CD4-positive, alpha-beta memory T cell (primary cell): ENCODE measurements around the gene FBXO31. TPM values are rescaled to one million over a fixed set of nuclear protein-coding genes. Genes with fewer than 3 reads are reported as not detected.

Experiments
- CTCF ChIA-PET: fragments of 350-600 bp; sonication (Branson Sonifier 250); formaldehyde crosslinking; loops from one replicate; lab custom pipeline; 2021; ENCODE audit warnings: inconsistent platforms; ENCODE audit not compliant: partially characterized antibody; lab: Charles Lee
- POLR2A ChIA-PET: fragments of 350-600 bp; sonication (Branson Sonifier 250); formaldehyde crosslinking; loops from one replicate; lab custom pipeline; 2021; ENCODE audit not compliant: partially characterized antibody; lab: Charles Lee
- DNase-seq, 5 donors: peaks; one replicate each; pipeline versions ENCODE4 v3.0.0 to v3.0.0-alpha.2; 2020 to 2022; ENCODE audit warnings: mixed read lengths in 1 of 5
- H3K27ac ChIP-seq: one replicate; pipeline ENCODE4 v1.7.0; 2013; ENCODE audit warnings: low read depth, low read length
- H3K27me3 ChIP-seq: 2 replicates; pipeline ENCODE4 v1.7.0; 2013; ENCODE audit warnings: mild to moderate bottlenecking, low read length, moderate library complexity; ENCODE audit not compliant: insufficient read depth
- H3K36me3 ChIP-seq: 2 replicates; pipeline ENCODE4 v1.7.0; 2013; ENCODE audit warnings: mild to moderate bottlenecking, low read length, moderate library complexity; ENCODE audit not compliant: insufficient read depth
- H3K4me1 ChIP-seq: 2 replicates; pipeline ENCODE4 v1.7.0; 2013; ENCODE audit warnings: mild to moderate bottlenecking, low read length, moderate library complexity; ENCODE audit not compliant: insufficient read depth
- H3K4me3 ChIP-seq, 2 donors: one replicate each; pipeline ENCODE4 v1.7.0; 2013; ENCODE audit warnings: low read length in 2 of 2, mild to moderate bottlenecking in 1 of 2
- H3K9me3 ChIP-seq, 2 donors: one replicate each; pipeline ENCODE4 v1.7.0; 2013; ENCODE audit warnings: low read length in 2 of 2, control low read depth in 1 of 2; ENCODE audit not compliant: control insufficient read depth in 1 of 2
- H3K27ac Mint-ChIP-seq, 7 donors: one replicate each; pipeline ENCODE4 v1.8.0; 2020 to 2021; ENCODE audit warnings: mixed read lengths in 7 of 7, mild to moderate bottlenecking in 6 of 7, inconsistent platforms in 3 of 7, moderate library complexity in 3 of 7
- H3K27me3 Mint-ChIP-seq, 2 donors: one replicate each; pipeline ENCODE4 v1.8.0; 2020 to 2021; ENCODE audit warnings: mixed read lengths in 2 of 2
- H3K36me3 Mint-ChIP-seq, 2 donors: one replicate each; pipeline ENCODE4 v1.8.0; 2020 to 2021; ENCODE audit warnings: mixed read lengths in 2 of 2, inconsistent platforms in 1 of 2, mild to moderate bottlenecking in 1 of 2
- H3K4me1 Mint-ChIP-seq, 4 donors: one replicate each; pipeline ENCODE4 v1.8.0; 2020 to 2021; ENCODE audit warnings: mixed read lengths in 4 of 4, mild to moderate bottlenecking in 1 of 4
- H3K4me3 Mint-ChIP-seq, 8 donors: one replicate each; pipeline ENCODE4 v1.8.0; 2020 to 2021; ENCODE audit warnings: mixed read lengths in 8 of 8, mild to moderate bottlenecking in 7 of 8, moderate library complexity in 6 of 8, inconsistent platforms in 3 of 8
- H3K9me3 Mint-ChIP-seq, 8 donors: one replicate each; pipeline ENCODE4 v1.8.0; 2020 to 2021; ENCODE audit warnings: mixed read lengths in 8 of 8, mild to moderate bottlenecking in 5 of 8, inconsistent platforms in 3 of 8, moderate library complexity in 1 of 8
- intact Hi-C: fragments of 100-400 bp; cut with micrococcal nuclease; formaldehyde crosslinking; loops from one replicate; pipeline ENCODE4 v1.15.1; 2023
- polyA plus RNA-seq, 2 donors: library from polyadenylated mRNA; unstranded; fragments of 300-500 nt; fragmentation: Illumina TruSeq; gene quantifications; one replicate each; pipeline ENCODE4 v1.2.3, GENCODE V29; 2021
- total RNA-seq, 2 experiments: library from RNA; stranded (reverse); gene quantifications; one replicate each; pipeline ENCODE4 v1.2.3, GENCODE V29; 2021

Gene FBXO31
- total and polyA plus RNA-seq, 4 experiments from 2014 or later: 22.9 to 44.6 (median 34.5) TPM

GRCh38 chr16:87339086-87339723, 44.4 kb downstream of the FBXO31 start:
- Histone ChIP-seq H3K4me1 (peaks cover 2% of the 10 kb centered on the region), H3K9me3 (no peaks in the 10 kb centered on the region), H3K27me3 (no peaks in the 10 kb centered on the region), H3K27ac (no peak overlapping the region), H3K36me3 (peaks cover 29% of the 10 kb centered on the region), H3K4me3 (no peak overlapping the region)
- intact Hi-C loops: no loop called here
- Mint-ChIP-seq H3K4me1 (peaks cover 3 to 21% (median 10%) of the 10 kb centered on the region in 4 donors), H3K27me3 (no peaks in the 10 kb centered on the region), H3K4me3 (no peak overlapping the region), H3K27ac (peak overlapping the region in 1 of 7 donors; percentile 9), H3K36me3 (peaks cover 27 to 54% of the 10 kb centered on the region in 2 donors), H3K9me3 (no peaks in the 10 kb centered on the region)
- POLR2A ChIA-PET: no interaction called here
- DNase-seq: no peak
- CTCF ChIA-PET: no interaction called here

- no peaks in the 10 kb centered on the region for H3K9me3 Mint-ChIP-seq
- DNase-seq: no peak
- peak overlapping the region in 1 of 7 donors; percentile 67 for H3K27ac Mint-ChIP-seq
- CTCF ChIA-PET: no interaction called here
- H3K4me3 Mint-ChIP-seq: no peak overlapping the region
- Histone ChIP-seq H3K27ac (no peak overlapping the region), H3K9me3 (no peaks in the 10 kb centered on the region), H3K4me3 (no peak overlapping the region), H3K36me3 (peaks cover 29% of the 10 kb centered on the region), H3K27me3 (no peaks in the 10 kb centered on the region), H3K4me1 (no peaks in the 10 kb centered on the region)
- H3K4me1 Mint-ChIP-seq: peaks cover 3 to 14% (median 7%) of the 10 kb centered on the region in 4 donors
- H3K27me3 Mint-ChIP-seq: no peaks in the 10 kb centered on the region
- POLR2A ChIA-PET: no interaction called here
- intact Hi-C loops: no loop called here
- H3K36me3 Mint-ChIP-seq: peaks cover 27 to 57% of the 10 kb centered on the region in 2 donors
These were observed 45.3 kb downstream of the FBXO31 start for GRCh38 chr16:87338155-87338765.

GRCh38 chr16:87337262-87337771, 46.3 kb downstream of the FBXO31 start:
- no peak for DNase-seq
- Histone ChIP-seq H3K4me3 (no peak overlapping the region), H3K27me3 (no peaks in the 10 kb centered on the region), H3K36me3 (peaks cover 26% of the 10 kb centered on the region), H3K9me3 (no peaks in the 10 kb centered on the region), H3K27ac (no peak overlapping the region), H3K4me1 (no peaks in the 10 kb centered on the region)
- peaks cover 26 to 57% of the 10 kb centered on the region in 2 donors for H3K36me3 Mint-ChIP-seq
- no peak overlapping the region for H3K4me3 Mint-ChIP-seq
- H3K9me3 Mint-ChIP-seq: no peaks in the 10 kb centered on the region
- ChIA-PET CTCF (no interaction called here), POLR2A (no interaction called here)
- peaks cover 2 to 10% (median 6%) of the 10 kb centered on the region in 4 donors for H3K4me1 Mint-ChIP-seq
- no peaks in the 10 kb centered on the region for H3K27me3 Mint-ChIP-seq
- intact Hi-C loops: no loop called here
- peak overlapping the region in 4 of 7 donors; percentile 31 to 60 (median 52) for H3K27ac Mint-ChIP-seq

DNA sequence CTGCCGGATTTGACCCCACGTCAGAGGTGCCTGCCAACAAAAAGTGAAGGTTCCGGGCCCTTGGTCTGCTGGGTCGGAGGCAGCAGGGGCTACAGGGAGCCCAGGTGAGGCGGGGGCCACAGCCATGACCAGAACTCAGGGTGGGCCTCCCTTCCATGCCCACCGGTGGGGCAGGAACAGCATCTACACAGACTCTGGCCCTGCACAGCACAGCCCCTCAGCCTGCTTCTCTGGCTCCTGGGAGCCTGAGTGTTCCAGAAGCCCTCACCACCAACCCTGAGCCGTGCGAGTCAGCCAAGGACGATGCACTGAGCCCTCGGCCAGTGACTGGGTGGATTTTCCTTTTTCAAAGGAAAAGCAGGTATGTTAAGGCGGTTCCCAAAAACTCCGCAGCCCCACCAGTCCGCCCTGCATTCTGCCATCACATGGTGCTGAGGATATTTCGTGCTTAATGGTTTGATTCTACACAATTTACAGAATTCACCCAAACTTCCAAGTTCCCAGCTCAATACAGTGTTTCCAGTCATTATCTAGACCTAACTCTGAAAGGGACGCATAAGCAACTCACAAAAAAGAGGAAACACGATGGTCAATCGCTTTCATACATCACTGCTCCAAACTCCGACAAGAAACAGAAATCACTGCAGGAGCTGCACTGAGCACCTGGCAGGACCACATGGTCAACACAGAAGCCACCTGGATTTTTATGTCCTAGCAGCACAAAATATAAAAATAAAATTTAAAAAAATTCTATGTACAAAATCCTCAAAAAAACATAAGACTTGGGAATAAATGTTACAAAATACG, 46.9 kb downstream of the FBXO31 start:
- no peaks in the 10 kb centered on the region for H3K4me1 ChIP-seq
- no peak overlapping the region for H3K27ac ChIP-seq
- Mint-ChIP-seq H3K27me3 (no peaks in the 10 kb centered on the region), H3K36me3 (peaks cover 26 to 60% of the 10 kb centered on the region in 2 donors), H3K27ac (peak overlapping the region in 1 of 7 donors; percentile 75), H3K4me1 (peaks cover 2 to 9% (median 6%) of the 10 kb centered on the region in 4 donors), H3K4me3 (no peak overlapping the region), H3K9me3 (no peaks in the 10 kb centered on the region)
- CTCF ChIA-PET: no interaction called here
- POLR2A ChIA-PET: no interaction called here
- intact Hi-C loops: no loop called here
- DNase-seq: no peak
- H3K4me3 ChIP-seq: no peak overlapping the region
- no peaks in the 10 kb centered on the region for H3K9me3 ChIP-seq
- H3K36me3 ChIP-seq: peaks cover 26% of the 10 kb centered on the region
- H3K27me3 ChIP-seq: no peaks in the 10 kb centered on the region

GRCh38 chr16:87335625-87336433, 47.7 kb downstream of the FBXO31 start:
- Histone ChIP-seq H3K9me3 (no peaks in the 10 kb centered on the region), H3K4me3 (no peak overlapping the region), H3K27ac (no peak overlapping the region), H3K4me1 (no peaks in the 10 kb centered on the region), H3K36me3 (peaks cover 32% of the 10 kb centered on the region), H3K27me3 (no peaks in the 10 kb centered on the region)
- H3K27me3 Mint-ChIP-seq: no peaks in the 10 kb centered on the region
- H3K4me1 Mint-ChIP-seq: peaks cover 2 to 8% (median 5%) of the 10 kb centered on the region in 4 donors
- peaks cover 26 to 62% of the 10 kb centered on the region in 2 donors for H3K36me3 Mint-ChIP-seq
- CTCF ChIA-PET: interaction anchor here (0.9 to 3.1 kb wide), 2 partner anchors 11 to 28 kb away, joined by 3 to 10 read pairs; no protein-coding TSS in a partner anchor
- intact Hi-C loops: no loop called here
- no peak for DNase-seq
- peak overlapping the region in 1 of 7 donors; percentile 75 for H3K27ac Mint-ChIP-seq
- no peaks in the 10 kb centered on the region for H3K9me3 Mint-ChIP-seq
- H3K4me3 Mint-ChIP-seq: no peak overlapping the region
- POLR2A ChIA-PET: interaction anchor here (1.0 kb wide), 1 partner anchor 46 kb away, joined by 3 read pairs; no protein-coding TSS in a partner anchor

- POLR2A ChIA-PET: interaction anchor here (1.0 kb wide), 1 partner anchor 47 kb away, joined by 3 read pairs; no protein-coding TSS in a partner anchor
- no peaks in the 10 kb centered on the region for H3K9me3 Mint-ChIP-seq
- Histone ChIP-seq H3K9me3 (no peaks in the 10 kb centered on the region), H3K4me3 (no peak overlapping the region), H3K27me3 (no peaks in the 10 kb centered on the region), H3K36me3 (peaks cover 37% of the 10 kb centered on the region), H3K27ac (no peak overlapping the region), H3K4me1 (no peaks in the 10 kb centered on the region)
- H3K4me1 Mint-ChIP-seq: peaks cover 2 to 5% (median 4%) of the 10 kb centered on the region in 4 donors
- H3K4me3 Mint-ChIP-seq: no peak overlapping the region
- peak overlapping the region in 3 of 7 donors; percentile 17 to 47 (median 47) for H3K27ac Mint-ChIP-seq
- DNase-seq: no peak
- peaks cover 24 to 59% of the 10 kb centered on the region in 2 donors for H3K36me3 Mint-ChIP-seq
- intact Hi-C loops: no loop called here
- no peaks in the 10 kb centered on the region for H3K27me3 Mint-ChIP-seq
- CTCF ChIA-PET: interaction anchor here (0.9 to 3.1 kb wide), 2 partner anchors 10 to 29 kb away, joined by 3 to 10 read pairs; no protein-coding TSS in a partner anchor
These were observed 48.6 kb downstream of the FBXO31 start for GRCh38 chr16:87334651-87335624.
